HepG2 (cell line): ENCODE data around the gene BTAF1. TPM values are rescaled to one million over a fixed set of nuclear protein-coding genes. Genes with fewer than 3 reads are reported as not detected.

Source experiments
- ARID5B ChIP-seq: IDR thresholded peaks from 2 replicates; pipeline ENCODE4 v1.4.0; 2020; ENCODE audit warnings: mild to moderate bottlenecking, missing genetic modification reagents
- CEBPB ChIP-seq: IDR thresholded peaks from 2 replicates; pipeline ENCODE4 v1.6.1; 2011; ENCODE audit warnings: low read depth, low read length, improper control_type of control experiment, borderline replicate concordance
- CREM ChIP-seq, 2 experiments: sonication (generic) in 1 of 2; formaldehyde crosslinking in 1 of 2; IDR thresholded peaks; 2 replicates each; pipeline versions ENCODE4 v1.4.0 to v1.6.1; 2016 to 2020; ENCODE audit warnings: antibody characterized with exemption in 1 of 2, mild to moderate bottlenecking in 1 of 2, missing genetic modification reagents in 1 of 2
- GLMP ChIP-seq: sonication (generic); formaldehyde crosslinking; IDR thresholded peaks from 2 replicates; pipeline ENCODE4 v1.9.0; 2021; ENCODE audit warnings: missing genetic modification reagents, mild to moderate bottlenecking, borderline replicate concordance
- HMG20A ChIP-seq: IDR thresholded peaks from 2 replicates; pipeline ENCODE4 v1.6.1; 2016; ENCODE audit warnings: borderline replicate concordance
- MTF2 ChIP-seq: sonication (generic); formaldehyde crosslinking; IDR thresholded peaks from 2 replicates; pipeline ENCODE4 v1.5.0; 2020; ENCODE audit warnings: missing genetic modification reagents, borderline replicate concordance
- PHF5A ChIP-seq: IDR thresholded peaks from one replicate; pipeline ENCODE4 v1.6.1; 2018; ENCODE audit warnings: low read depth, missing genetic modification reagents; ENCODE audit not compliant: unreplicated experiment
- RAD21 ChIP-seq: fragments of 450-650 bp; formaldehyde crosslinking; IDR thresholded peaks from 2 replicates; pipeline ENCODE4 v1.5.0; 2020; ENCODE audit warnings: mild to moderate bottlenecking
- SNRNP70 ChIP-seq: fragments of 200-400 bp; formaldehyde crosslinking; IDR thresholded peaks from 2 replicates; pipeline ENCODE4 v1.6.1; 2017; ENCODE audit warnings: mild to moderate bottlenecking, low read depth, low read length, moderate library complexity
- ZFX ChIP-seq: sonication (generic); formaldehyde crosslinking; IDR thresholded peaks from 2 replicates; pipeline ENCODE4 v1.4.0; 2020; ENCODE audit warnings: mild to moderate bottlenecking, low read depth, missing genetic modification reagents, moderate library complexity
- ZNF18 ChIP-seq: sonication (generic); formaldehyde crosslinking; IDR thresholded peaks from 2 replicates; pipeline ENCODE4 v1.8.0; 2022; ENCODE audit warnings: mild to moderate bottlenecking, missing genetic modification reagents; ENCODE audit not compliant: insufficient replicate concordance
- ZNF343 ChIP-seq: sonication (generic); formaldehyde crosslinking; IDR thresholded peaks from 2 replicates; pipeline ENCODE4 v1.4.0; 2020; ENCODE audit warnings: mild to moderate bottlenecking, missing genetic modification reagents
- ZNF431 ChIP-seq: sonication (generic); formaldehyde crosslinking; IDR thresholded peaks from 2 replicates; pipeline ENCODE4 v1.9.0; 2022; ENCODE audit warnings: missing genetic modification reagents, low read depth, mild to moderate bottlenecking, borderline replicate concordance
- ZNF503 ChIP-seq: sonication (generic); formaldehyde crosslinking; IDR thresholded peaks from 2 replicates; pipeline ENCODE4 v1.4.0; 2020; ENCODE audit warnings: missing genetic modification reagents
- ZNF709 ChIP-seq: sonication (generic); formaldehyde crosslinking; IDR thresholded peaks from 2 replicates; pipeline ENCODE4 v1.5.0; 2020; ENCODE audit warnings: mild to moderate bottlenecking, missing genetic modification reagents
- ZNF776 ChIP-seq: sonication (generic); formaldehyde crosslinking; IDR thresholded peaks from 2 replicates; pipeline ENCODE4 v1.4.0; 2020; ENCODE audit warnings: mild to moderate bottlenecking, missing genetic modification reagents
- ZNF780A ChIP-seq: sonication (generic); formaldehyde crosslinking; IDR thresholded peaks from 2 replicates; pipeline ENCODE4 v1.8.0; 2022; ENCODE audit warnings: mild to moderate bottlenecking, missing genetic modification reagents, moderate library complexity
- ZZZ3 ChIP-seq: sonication (generic); formaldehyde crosslinking; IDR thresholded peaks from 2 replicates; pipeline ENCODE4 v1.4.0; 2020; ENCODE audit warnings: missing genetic modification reagents, mild to moderate bottlenecking, borderline replicate concordance
- polyA plus RNA-seq, 8 experiments: library from polyadenylated mRNA; depleted of rRNA in 3 of 8; stranded (reverse) in 7 of 8; unstranded in 1 of 8; fragments of >200 nt; fragmentation: Illumina TruSeq in 4 of 8; extraction: Trizol in 4 of 8; gene quantifications; 2 replicates each; pipeline versions ENCODE4 v1.2.1 to v1.2.3, GENCODE V29; 2011 to 2016; ENCODE audit warnings: low read depth in 4 of 8, missing spikeins in 1 of 8, mixed read lengths in 1 of 8; ENCODE audit not compliant: insufficient read depth in 1 of 8
- total RNA-seq, 5 experiments: library from RNA; depleted of rRNA; stranded (reverse); fragments of >200 nt; fragmentation: Illumina TruSeq; extraction: Trizol; gene quantifications; 2 replicates each; pipeline ENCODE4 v1.2.3, GENCODE V29; 2016; ENCODE audit warnings: low read depth in 1 of 5
- TF ChIP-seq, protein P1 (sequence below): IDR thresholded peaks from 2 replicates; pipeline ENCODE4 v1.6.1; 2016; ENCODE audit warnings: low read depth, borderline replicate concordance

BTAF1 gene
- total and polyA plus RNA-seq, 2 of the 13 experiments (the other 11 are each of a cell fraction or from before 2014, with no cell fraction given) = 38.6 to 54.1 TPM

GRCh38 chr10:91908337-91909116 lies 15.0 kb upstream of the BTAF1 start (continued):
- TF ChIP-seq ARID5B (CRISPR knock-in tag) = peak; percentile 81
- peak; percentile 81 for TF ChIP-seq ZNF780A (CRISPR knock-in tag)
- TF ChIP-seq ZNF343 = no peak
- TF ChIP-seq GLMP (CRISPR knock-in tag) = no peak
- TF ChIP-seq CEBPB = no peak
- peak; percentile 77 for TF ChIP-seq ZFX
- TF ChIP-seq ZNF709 (CRISPR knock-in tag) = peak; percentile 77; the same call in 1 of the 2 replicates
- TF ChIP-seq ZNF776 (CRISPR knock-in tag) = peak; percentile 61
- peak; percentile 46; the same call in 1 of the 2 replicates for TF ChIP-seq ZNF431 (CRISPR knock-in tag)
- TF ChIP-seq, protein P1, sequence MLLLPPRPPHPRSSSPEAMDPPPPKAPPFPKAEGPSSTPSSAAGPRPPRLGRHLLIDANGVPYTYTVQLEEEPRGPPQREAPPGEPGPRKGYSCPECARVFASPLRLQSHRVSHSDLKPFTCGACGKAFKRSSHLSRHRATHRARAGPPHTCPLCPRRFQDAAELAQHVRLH (CRISPR knock-in tag) = peak; percentile 62; the same call in 1 of the 2 replicates
- TF ChIP-seq CREM (IDR thresholded peaks at IDR 0.05) = no peak
- no peak for TF ChIP-seq CREM (CRISPR knock-in tag; IDR thresholded peaks at IDR 0.05)
- no peak for TF ChIP-seq PHF5A (CRISPR knock-in tag)
- peak; percentile 28; the same call in 1 of the 2 replicates for TF ChIP-seq MTF2 (CRISPR knock-in tag)
- TF ChIP-seq HMG20A = 0 out of 2 replicates have a peak, but pooled peaks have one; percentile 8
- TF ChIP-seq RAD21 = peak; percentile 57
- no peak for TF ChIP-seq ZNF503 (CRISPR knock-in tag)
- TF ChIP-seq ZZZ3 (CRISPR knock-in tag) = peak; percentile 30; the same call in 1 of the 2 replicates
- TF ChIP-seq ZNF18 = peak; percentile 78
- TF ChIP-seq SNRNP70 = no peak; the same call in 1 of the 2 replicates
